Stomach (tissue), 4 donors: Measurements from ENCODE around the gene ZRANB2.

Experiments
- POLR2A ChIP-seq, 4 donors: fragments of 450-650 bp; IDR thresholded peaks; one replicate each; pipeline ENCODE4 v1.6.1; 2016; ENCODE audit warnings: antibody characterized with exemption in 4 of 4, control low read depth in 2 of 4, mild to moderate bottlenecking in 1 of 4, moderate library complexity in 1 of 4
- POLR2AphosphoS5 ChIP-seq, 3 donors: sonication (generic); formaldehyde crosslinking; IDR thresholded peaks; one replicate each; pipeline ENCODE4 v1.6.1; 2016; ENCODE audit warnings: antibody characterized with exemption in 3 of 3

GRCh38 chr1:71080230-71080738 lies 551 bp downstream of the ZRANB2 start:
- TF ChIP-seq POLR2A (IDR thresholded peaks at IDR 0.05) (no peak), POLR2AphosphoS5 (IDR thresholded peaks at IDR 0.05) (no peak)
